GM19467 (cell line): ENCODE measurements around the gene RBL1.
"Not testable (repeated sequence)": the region's sequence is repeated elsewhere in the genome, so short reads cannot be mapped to it uniquely, and the experiment has no call there.

Experiments used
- ATAC-seq: cut with Tn5 transposase; IDR thresholded peaks from one replicate; pipeline ENCODE4 v1.9.1; 2021; ENCODE audit warnings: mild to moderate bottlenecking, moderate library complexity; ENCODE audit not compliant: unreplicated experiment

RBL1 gene

GRCh38 chr20:36997121-36997520 is 98.7 kb downstream of the RBL1 start:
- no peak for ATAC-seq

DNA sequence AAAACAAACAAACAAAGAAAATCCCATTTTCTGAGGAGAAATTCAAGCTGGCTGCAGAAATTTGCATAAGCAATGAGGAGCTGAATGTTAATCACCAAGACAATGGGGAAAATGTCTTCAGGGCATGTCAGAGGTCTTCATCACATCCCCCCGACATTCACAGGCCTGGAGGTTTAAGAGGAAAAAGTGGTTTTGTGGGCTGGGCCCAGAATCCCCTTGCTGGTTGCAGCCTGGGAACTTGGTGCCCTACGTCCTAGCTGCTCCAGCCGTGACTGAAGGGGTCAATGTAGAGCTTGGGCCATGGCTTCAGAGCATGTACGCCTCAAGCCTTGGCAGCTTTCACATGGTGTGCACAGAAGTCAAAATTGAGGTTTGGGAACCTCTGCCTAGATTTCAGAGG is 101.6 kb downstream of the RBL1 start:
- ATAC-seq: not testable (repeated sequence)

DNA sequence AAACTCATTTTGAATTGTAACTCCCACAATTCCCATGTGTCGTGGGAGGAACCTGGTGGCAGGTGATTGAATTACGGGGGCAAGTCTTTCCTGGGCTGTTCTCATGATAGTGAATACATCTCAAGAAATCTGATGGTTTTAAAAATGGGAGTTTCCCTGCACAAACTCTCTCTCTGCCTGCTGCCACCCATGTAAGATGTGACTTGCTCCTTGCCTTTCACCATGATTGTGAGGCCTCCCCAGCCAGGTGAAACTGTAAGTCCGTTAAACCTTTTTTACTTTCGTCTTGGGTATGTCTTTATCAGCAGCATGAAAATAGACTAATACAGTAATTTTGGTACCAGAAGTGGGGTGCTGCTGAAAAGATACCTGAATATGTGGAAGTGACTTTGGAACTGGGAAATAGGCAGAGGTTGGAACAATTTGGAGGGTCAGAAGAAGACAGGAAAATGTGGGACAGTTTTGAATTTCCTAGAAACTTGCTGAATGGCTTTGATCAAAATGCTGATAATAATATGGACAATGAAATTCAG is 102.9 kb downstream of the RBL1 start:
- no peak for ATAC-seq

GRCh38 chr20:36991703-36992102 is 104.1 kb downstream of the RBL1 start:
- ATAC-seq: no peak

DNA sequence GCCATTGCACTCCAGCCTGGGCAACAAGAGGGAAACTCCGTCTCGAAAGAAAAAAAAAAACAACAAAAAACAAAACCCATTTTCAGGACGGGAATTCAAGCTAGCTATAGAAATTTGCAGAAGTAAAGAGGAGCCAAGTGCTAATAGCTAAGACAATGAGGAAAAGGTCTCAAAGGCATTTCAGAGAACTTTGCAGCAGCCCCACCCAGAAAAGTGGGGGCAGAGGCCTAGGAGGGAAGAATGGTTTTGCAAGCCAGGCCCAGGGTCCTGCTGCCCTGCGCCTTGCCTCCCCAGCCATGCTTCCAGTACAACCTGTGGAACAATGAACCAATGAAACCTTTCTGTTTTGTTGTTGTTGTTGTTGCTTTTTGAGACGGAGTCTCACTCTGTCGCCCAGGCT is 106.0 kb downstream of the RBL1 start:
- ATAC-seq: no peak

- no peak for ATAC-seq
Observed at GRCh38 chr20:36988494-36988966, 107.3 kb downstream of the RBL1 start.

DNA sequence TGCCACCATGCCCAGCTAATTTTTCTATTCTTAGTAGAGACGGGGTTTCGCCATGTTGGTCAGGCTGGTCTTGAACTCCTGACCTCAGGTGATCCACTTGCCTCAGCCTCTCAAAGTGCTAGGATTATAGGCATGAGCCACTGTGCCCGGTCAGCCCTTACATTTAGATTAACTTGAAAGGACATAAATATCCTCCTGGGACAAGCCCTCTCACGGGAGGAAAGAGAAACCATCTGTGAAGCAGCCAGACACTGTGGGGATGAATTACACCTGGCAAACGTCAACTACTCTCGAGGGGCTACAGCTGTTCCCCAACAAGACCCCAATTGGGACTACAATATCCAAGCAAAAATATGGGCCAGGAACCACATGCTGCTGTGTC is 111.5 kb downstream of the RBL1 start:
- no peak for ATAC-seq

DNA sequence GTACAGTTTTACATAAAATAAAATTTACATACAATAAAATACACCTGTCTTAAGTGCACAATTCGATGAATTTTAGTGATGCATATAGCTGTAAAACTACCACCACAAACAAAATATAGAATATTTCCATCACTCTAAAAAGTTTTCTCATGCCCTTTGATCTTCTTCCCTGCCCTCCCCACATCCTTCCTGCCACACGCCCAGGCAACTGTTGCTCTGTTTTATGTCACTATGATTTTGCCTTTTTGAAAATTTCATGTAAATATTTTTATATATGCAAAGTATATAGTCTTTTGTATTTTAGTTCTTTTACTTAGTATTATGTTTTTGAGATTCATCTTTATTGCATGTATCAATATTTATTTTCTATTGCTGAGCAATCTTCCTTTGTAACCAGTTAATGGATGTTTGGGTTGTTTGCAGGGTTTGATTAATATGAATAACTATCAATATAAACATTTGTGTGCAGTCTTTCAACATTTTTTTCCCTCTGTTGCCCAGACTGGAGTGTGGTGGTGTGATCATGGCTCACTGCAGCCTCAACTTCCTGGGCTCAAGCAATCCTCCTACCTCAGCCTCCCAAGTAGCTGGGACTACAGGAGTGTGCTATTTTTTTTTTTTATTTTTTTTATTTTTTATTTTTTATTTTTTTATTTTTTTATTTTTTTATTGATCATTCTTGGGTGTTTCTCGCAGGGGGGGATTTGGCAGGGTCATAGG is 120.5 kb downstream of the RBL1 start:
- ATAC-seq: no peak

DNA sequence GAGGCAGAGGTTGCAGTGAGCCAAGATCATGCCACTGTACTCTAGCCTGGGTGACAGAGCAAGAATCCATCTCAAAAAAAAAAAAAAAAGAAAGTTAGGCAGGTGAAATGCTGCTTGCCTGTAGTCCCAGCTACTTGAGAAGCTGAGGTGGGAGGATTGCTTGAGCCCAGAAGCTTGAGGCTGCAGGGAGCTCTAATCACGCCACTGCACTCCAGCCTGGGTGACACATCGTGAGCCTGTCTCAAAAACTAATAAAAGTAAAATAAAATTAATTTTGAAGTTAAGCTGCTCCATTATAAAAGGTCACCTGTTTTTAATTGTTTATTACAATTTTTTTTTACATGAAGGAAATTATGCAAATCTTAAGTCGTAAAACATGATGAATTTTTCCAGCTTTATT is 121.1 kb downstream of the RBL1 start:
- no peak for ATAC-seq

DNA sequence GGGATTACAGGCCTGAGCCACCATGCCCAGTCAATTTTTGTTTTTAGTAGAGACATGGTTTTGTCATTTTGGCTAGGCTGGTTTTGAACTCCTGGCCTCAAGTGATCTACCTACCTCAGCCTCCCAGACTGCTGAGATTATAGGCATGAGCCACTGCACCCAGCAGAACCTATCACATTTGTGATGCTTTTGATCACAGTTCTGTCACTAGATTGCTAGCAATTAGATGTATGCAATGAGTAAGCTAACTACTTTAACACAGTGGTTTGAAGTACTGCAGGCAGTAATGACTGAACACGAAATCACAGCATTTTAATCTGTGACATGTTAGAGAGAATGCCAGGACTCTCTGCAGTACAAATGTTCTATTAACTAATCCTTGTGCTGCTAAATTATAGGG is 124.7 kb downstream of the RBL1 start:
- ATAC-seq: no peak

DNA sequence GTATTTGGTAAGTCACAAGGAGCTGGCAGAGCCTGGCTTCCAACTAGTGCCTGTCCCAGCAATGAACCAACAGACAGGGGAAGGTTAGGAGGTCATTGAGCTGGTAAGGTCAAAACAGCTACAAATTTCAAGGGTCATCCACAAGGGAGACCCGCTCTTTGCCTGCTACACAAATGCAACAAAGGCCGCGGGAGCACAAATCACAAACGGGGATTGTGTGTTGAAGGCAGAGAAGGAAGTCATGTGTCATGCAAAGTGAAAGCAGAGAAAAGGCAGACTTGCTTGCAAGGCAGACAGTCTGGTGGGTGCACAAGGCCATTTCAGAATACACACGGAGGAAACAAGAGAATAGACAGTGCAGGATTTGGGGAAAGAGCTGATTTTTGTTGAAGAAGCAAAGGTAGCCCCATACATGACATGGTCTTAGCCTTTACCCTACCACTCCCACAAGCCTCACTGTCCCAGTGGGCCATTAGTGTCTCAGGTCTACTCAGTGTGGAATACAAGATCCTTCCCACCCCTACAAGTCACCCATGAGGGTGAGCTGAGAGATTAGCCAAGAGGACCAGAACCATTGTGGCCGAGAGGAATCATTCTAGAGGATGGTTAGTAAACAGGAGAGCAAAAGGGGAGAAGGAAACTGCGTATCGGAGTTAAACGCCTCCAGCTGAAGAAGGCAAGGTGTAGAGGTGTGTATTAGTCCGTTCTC is 126.2 kb downstream of the RBL1 start:
- no peak for ATAC-seq

- no peak for ATAC-seq
Observed at GRCh38 chr20:36969051-36969450, 126.7 kb downstream of the RBL1 start.

DNA sequence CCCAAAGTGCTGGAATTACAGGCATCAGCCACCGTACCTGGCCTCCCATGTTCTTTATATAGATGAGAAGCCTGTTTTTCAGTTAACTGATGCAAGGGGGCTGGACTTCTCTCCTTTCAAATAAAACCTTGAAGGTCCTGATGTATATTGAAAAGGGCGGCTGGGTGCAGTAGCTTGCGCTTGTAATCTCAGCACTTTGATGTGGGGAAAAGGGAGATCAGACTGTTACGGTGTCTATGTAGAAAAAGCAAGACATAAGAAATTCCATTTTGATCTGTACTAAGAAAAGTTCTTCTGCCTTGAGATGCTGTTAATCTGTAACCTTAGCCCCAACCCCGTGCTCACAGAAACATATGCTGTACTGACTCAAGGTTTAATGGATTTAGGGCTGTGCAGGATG is 128.2 kb downstream of the RBL1 start:
- no peak for ATAC-seq

GRCh38 chr20:36966965-36967364 is 128.8 kb downstream of the RBL1 start:
- ATAC-seq: not testable (repeated sequence)

GRCh38 chr20:36962354-36962941 is 133.3 kb downstream of the RBL1 start:
- ATAC-seq: not testable (repeated sequence)

DNA sequence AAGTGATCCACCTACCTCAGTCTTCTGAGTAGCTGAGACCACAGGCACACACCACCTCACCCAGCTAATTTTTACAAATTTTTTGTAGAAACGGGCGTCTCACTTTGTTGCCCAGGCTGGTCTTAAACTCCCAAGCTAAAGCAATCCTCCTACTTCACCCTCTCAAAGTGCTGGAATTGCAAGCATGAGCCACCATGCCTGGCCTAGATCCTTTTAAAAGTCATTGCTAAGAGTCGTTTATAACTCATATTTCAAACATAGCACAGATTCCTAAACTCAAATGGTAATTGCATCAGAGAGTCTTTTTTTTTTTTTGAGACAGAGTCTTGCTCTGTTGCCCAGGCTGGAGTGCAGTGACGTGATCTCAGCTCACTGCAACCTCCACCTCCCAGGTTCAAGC is 136.6 kb downstream of the RBL1 start:
- ATAC-seq: no peak

DNA sequence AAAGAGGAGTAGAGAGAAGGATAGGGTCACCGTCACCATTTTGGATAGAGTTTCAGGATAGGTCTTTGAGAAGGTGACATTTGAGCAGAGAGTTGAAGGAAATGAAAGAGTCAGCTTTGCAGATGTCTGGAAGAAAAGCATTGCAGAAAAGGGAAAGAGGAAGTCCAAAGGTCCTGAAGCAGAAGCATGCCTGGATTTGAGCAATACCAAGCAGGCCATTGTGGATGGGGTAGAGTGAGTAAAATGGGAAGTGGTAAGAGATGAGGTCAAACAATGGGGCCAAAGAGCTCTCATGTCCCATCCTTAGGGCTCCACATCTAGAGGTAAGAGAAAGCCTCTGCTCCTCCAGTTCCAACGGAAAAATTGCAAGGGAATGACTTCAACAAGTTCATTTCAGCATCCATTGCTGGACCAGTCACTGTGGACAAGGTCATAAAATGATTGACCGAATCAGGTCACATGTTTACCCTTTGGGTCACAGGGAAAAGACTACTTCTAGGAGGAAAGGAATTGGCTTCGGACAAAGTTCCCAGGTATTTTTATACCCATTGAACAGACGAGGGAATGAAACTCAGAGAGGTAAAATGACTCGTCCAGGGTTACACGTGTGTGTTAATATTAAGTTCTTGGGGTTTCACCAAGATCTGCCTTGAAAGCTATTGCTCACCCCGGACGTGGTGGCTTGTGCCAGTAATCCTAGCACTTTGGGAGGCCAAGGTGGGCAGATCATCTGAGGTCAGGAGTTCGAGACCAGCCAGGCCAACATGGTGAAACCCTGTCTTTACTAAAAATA is 137.7 kb downstream of the RBL1 start:
- ATAC-seq: no peak

DNA sequence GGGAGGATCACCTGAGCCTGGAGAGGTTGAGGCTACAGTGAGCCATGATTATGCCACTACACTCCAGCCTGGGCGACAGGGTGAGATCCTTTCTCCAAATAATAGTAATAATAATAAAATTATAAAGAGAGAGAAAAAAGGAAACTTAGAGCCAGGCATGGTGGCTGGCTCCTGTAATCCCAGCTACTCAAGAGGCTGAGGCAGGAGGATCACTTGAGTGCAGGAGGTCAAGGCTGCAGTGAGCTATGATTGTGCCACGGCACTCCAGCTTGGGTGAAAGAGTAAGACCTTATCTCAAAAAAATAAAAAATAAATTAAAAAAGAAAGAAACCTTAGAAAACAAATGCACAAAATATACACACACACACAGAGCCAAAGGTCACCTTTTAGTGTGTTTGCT is 139.1 kb downstream of the RBL1 start:
- no peak for ATAC-seq

DNA sequence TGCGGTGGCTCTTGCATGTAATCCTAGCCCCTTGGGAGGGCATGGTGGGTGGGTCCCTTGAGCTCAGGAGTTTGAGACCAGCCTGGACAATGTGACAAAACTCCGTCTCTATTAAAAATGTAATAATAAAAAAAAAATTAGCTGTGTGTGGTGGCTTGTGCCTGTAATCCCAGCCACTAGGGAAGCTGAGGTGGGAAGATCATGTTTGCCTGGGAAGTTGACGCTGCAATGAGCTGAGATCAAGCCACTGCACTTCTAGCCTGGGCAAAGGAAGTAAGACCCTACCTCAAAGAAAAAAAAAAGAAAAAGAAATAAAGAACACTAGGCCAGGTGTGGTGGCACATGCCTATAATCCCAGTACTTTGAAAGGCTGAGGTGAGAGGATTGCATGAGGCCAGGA is 139.8 kb downstream of the RBL1 start:
- no peak for ATAC-seq

GRCh38 chr20:36951979-36952738 is 143.6 kb downstream of the RBL1 start:
- ATAC-seq: no peak
